Epithelial cell of esophagus (primary cell): ENCODE results near the gene CDC20B.
"Not testable (repeated sequence)": the region's sequence is repeated elsewhere in the genome, so short reads cannot be mapped to it uniquely, and the experiment has no call there.

ENCODE experiments used
- DNase-seq: peaks from one replicate; pipeline ENCODE4 v3.0.0; 2010; ENCODE audit warnings: low read depth
- H3K4me3 ChIP-seq: 2 replicates; pipeline ENCODE4 v1.5.1; 2011; ENCODE audit warnings: mild to moderate bottlenecking, low read length, control low read depth
- TF ChIP-seq, protein P1 (sequence below): IDR thresholded peaks from 2 replicates; pipeline ENCODE4 v1.5.1; 2011; ENCODE audit warnings: low read depth, mild to moderate bottlenecking, low read length, control low read depth, inconsistent platforms; ENCODE audit not compliant: insufficient read depth; ENCODE audit errors: missing control alignments

Gene CDC20B

GRCh38 chr5:55123365-55123764 lies 49.6 kb downstream of the CDC20B start:
- H3K4me3 ChIP-seq, result no peak overlapping the region
- TF ChIP-seq, protein P1, sequence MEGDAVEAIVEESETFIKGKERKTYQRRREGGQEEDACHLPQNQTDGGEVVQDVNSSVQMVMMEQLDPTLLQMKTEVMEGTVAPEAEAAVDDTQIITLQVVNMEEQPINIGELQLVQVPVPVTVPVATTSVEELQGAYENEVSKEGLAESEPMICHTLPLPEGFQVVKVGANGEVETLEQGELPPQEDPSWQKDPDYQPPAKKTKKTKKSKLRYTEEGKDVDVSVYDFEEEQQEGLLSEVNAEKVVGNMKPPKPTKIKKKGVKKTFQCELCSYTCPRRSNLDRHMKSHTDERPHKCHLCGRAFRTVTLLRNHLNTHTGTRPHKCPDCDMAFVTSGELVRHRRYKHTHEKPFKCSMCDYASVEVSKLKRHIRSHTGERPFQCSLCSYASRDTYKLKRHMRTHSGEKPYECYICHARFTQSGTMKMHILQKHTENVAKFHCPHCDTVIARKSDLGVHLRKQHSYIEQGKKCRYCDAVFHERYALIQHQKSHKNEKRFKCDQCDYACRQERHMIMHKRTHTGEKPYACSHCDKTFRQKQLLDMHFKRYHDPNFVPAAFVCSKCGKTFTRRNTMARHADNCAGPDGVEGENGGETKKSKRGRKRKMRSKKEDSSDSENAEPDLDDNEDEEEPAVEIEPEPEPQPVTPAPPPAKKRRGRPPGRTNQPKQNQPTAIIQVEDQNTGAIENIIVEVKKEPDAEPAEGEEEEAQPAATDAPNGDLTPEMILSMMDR, result no peak
- no peak for DNase-seq

DNA sequence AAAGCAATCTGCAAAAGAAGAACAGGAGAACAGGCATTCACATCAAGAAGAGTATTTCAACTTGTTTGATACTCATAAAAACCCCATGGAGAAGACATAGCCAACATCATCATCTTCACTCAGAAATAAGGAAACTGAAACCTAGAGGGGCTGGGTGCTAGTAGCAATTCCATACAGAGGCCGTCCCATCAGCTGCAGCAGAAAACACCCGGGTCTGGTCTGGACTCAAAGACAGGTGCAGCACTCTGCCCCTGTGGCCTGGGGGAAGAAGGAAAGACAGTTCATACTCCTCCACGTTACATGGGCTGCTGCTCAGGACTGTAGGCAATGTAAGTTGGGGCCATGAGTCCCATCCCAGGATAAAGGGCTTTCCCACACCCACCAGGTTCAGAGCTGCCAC lies 58.9 kb downstream of the CDC20B start:
- no peak overlapping the region for H3K4me3 ChIP-seq
- no peak for DNase-seq
- TF ChIP-seq, protein P1, result no peak

DNA sequence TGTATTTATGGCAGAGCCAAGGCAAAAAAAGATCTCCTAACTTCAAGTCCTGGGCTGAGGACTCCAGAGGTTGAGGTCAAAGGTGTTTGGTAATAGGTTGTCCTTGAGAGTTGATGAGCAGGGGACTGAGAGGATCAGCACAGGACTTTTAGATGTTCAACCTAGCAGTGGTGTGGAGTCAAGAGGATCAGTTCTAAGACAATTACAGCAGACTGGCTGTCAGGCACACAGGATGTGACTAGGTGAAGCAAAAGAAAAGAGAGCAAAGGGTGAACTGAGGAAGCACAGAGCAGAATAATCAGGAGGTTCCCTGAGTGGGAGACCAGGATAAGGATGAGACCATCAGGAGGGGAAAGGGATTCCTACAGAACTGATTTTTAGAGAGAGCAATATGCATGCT lies 59.6 kb downstream of the CDC20B start:
- TF ChIP-seq, protein P1, result no peak
- H3K4me3 ChIP-seq, result no peak overlapping the region
- no peak for DNase-seq

DNA sequence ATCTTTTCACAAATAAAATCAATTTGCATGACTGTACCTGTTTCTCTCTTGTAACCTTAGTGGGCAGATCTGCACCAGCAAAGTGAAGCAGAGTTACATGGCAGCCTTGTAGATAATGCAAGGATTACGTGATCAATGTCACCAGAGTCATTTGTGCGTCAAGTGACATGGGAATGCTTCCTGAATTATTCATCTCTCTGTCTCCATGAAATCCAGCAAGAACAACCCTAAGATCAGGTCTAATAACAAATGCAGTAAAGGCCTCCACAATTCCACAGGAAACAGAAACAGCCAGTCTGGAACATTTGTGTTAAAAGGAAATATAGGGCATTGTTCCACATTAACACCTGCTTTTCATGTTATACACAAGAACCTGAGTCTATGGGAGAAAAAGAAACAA lies 62.8 kb downstream of the CDC20B start:
- H3K4me3 ChIP-seq, result no peak overlapping the region
- no peak for DNase-seq
- TF ChIP-seq, protein P1, result no peak

DNA sequence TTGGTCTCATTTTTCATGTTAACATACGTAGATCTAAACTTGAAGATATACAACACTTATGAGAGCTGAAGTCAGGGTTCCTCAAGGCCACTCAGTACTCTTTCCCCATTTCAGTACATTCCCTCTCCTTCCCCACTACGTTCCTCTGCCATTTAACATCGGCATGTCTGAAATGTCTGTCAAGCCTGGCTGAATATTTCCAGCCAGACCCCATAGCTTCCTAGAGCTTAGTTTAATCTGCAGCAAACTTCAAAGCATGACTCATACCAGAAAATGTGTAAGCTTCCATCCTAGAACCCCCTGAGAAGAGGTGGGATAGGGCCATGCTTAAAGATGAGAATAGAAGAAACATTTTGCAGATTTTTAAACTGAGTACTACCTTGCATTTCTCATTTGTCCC lies 64.3 kb downstream of the CDC20B start:
- TF ChIP-seq, protein P1, result no peak
- no peak for DNase-seq
- no peak overlapping the region for H3K4me3 ChIP-seq

DNA sequence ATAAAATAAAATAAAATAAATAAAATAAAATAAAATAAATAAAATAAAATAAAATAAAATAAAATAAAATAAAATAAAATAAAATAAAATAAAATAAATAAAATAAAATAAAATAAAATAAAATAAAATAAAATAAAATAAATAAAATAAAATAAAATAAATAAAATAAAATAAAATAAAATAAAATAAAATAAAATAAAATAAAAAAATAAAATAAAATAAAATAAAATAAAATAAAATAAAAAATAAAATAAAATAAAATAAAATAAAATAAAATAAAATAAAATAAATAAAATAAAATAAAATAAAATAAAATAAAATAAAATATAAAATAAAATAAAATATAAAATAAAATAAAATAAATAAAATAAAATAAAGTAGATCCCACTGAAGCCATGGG lies 67.0 kb downstream of the CDC20B start:
- not testable (repeated sequence) for H3K4me3 ChIP-seq, DNase-seq

DNA sequence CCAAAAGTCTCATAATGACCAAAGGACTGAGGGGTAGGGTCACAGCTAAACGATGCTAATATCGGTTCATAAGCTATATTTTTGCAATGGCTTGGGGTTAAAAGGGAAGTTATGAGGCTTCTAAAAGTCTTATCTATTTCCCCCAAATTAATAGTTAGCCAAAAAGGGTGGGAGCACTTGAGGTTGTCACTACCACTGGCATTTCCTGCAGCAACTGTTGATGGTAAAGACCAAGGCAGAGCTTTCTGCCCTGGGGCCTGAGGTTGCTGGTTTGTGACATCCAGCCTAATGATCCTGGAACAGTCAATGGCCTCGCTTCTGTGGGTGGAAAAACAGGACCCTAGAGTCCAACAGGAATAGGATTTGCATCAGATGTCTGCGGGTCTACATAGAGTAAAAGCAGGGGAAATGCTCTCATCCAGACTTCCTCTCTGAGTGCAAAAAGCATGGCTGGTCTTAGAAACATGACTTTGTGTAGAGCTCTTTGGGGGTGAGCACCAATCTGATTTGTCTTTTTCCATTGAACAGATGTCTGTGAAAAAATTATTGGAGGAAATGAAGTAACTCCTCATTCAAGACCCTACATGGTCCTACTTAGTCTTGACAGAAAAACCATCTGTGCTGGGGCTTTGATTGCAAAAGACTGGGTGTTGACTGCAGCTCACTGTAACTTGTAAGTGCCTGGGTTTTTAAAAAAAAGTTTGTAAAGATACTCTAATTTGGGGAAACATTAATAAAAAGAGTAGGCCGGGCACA lies 67.9 kb downstream of the CDC20B start:
- no peak overlapping the region for H3K4me3 ChIP-seq
- DNase-seq, result no peak
- TF ChIP-seq, protein P1, result no peak
